B cell (primary cell): Measurements from ENCODE around the gene DLG1.

ENCODE experiments used
- CTCF ChIP-seq: fragments of 200-600 bp; IDR thresholded peaks from one replicate; pipeline ENCODE4 v1.8.0; 2022; ENCODE audit warnings: antibody characterized with exemption, mild to moderate bottlenecking
- EZH2 ChIP-seq: IDR thresholded peaks from 2 replicates; pipeline ENCODE4 v1.6.1; 2012; ENCODE audit warnings: borderline replicate concordance, low read depth, mild to moderate bottlenecking, moderate library complexity, low read length; ENCODE audit not compliant: insufficient read depth, poor library complexity, severe bottlenecking

GRCh38 chr3:197333901-197334639 is 35.7 kb upstream of the DLG1 start:
- TF ChIP-seq EZH2 (no peak), CTCF (no peak)
